ENCODE results near the gene SEMA5A. TPM values are rescaled to one million over a fixed set of nuclear protein-coding genes. Genes with fewer than 3 reads are reported as not detected.

Gene SEMA5A
- total RNA-seq, 1 experiment from 2014 or later, result 0.15 TPM

DNA sequence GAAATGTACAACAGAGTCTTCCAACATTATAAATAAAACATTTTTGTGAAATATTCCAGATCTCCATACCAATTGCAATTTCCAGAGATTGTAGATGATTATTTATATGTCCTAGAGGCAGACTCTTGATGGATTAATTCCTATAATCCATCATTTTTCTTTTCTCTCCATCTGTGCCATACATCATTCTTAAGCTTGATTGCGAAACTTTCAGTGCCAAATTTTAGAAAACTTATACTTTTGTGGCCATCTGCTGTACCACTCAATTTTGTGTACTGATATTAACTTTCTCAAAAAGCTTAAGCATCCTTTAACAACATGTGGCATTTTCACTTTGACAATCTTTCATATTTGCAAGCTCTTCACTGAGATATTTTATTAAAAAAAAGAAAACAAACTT, 446.9 kb downstream of the SEMA5A start:
- no TSS peak for BruUV-seq (replicated peaks)

DNA sequence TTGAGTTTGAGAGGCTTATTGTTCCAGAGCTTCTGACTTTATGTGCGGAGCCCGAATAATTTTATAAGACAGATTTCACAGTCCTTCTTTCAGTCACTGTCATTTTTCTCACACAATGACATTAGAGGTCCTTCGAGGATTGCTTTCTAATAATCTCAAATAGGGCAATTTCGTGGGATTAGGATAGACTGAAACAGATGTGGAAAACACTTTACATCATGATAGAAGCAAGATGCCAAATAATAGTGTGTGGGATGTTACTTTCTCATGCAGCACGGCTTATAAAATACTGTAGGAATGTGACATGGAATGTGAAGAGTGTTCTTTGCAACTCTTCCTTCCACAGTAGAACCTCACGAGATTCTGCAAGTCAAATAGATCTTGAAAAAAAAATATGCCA, 451.3 kb downstream of the SEMA5A start:
- POLR2A ChIA-PET, result no interaction called here
- Histone ChIP-seq H3K27me3 (ENCODE audit: control insufficient read depth, insufficient read depth, low read length) (no peaks in the 10 kb centered on the region), H3K27ac (ENCODE audit: low read length) (no peak overlapping the region), H3K9me3 (ENCODE audit: control insufficient read depth, insufficient read depth, low read depth, low read length) (no peaks in the 10 kb centered on the region), H3K36me3 (ENCODE audit: control insufficient read depth, insufficient read depth, low read length) (no peaks in the 10 kb centered on the region), H3K4me3 (ENCODE audit: low read depth in 2 of 2, low read length in 2 of 2) (no peak overlapping the region), H3K4me1 (ENCODE audit: control insufficient read depth, insufficient read depth, low read length) (no peaks in the 10 kb centered on the region)
- intact Hi-C loops (cut with micrococcal nuclease; ENCODE audit: unreplicated experiment), result no loop called here
- CTCF ChIA-PET, result no interaction called here
- no TSS peak for BruUV-seq (replicated peaks)
- no peak for DNase-seq (ENCODE audit: low read depth, low spot score)
- ATAC-seq, result no peak
- in situ Hi-C loops (cut with HindIII; ENCODE audit: low pct_unique_long_range_greater_than_20kb, low sequenced_read_pairs), result no loop called here
- TF ChIP-seq TCF7L2 (IDR thresholded peaks at IDR 0.05; ENCODE audit: low read depth, low read length), result no peak
- TF ChIP-seq SIN3A (IDR thresholded peaks at IDR 0.05; ENCODE audit: borderline replicate concordance, insufficient read depth, low read depth, low read length), result no peak
- TF ChIP-seq POLR2AphosphoS5 (IDR thresholded peaks at IDR 0.05; ENCODE audit: low read depth, low read length), result no peak
- TF ChIP-seq, protein P1, sequence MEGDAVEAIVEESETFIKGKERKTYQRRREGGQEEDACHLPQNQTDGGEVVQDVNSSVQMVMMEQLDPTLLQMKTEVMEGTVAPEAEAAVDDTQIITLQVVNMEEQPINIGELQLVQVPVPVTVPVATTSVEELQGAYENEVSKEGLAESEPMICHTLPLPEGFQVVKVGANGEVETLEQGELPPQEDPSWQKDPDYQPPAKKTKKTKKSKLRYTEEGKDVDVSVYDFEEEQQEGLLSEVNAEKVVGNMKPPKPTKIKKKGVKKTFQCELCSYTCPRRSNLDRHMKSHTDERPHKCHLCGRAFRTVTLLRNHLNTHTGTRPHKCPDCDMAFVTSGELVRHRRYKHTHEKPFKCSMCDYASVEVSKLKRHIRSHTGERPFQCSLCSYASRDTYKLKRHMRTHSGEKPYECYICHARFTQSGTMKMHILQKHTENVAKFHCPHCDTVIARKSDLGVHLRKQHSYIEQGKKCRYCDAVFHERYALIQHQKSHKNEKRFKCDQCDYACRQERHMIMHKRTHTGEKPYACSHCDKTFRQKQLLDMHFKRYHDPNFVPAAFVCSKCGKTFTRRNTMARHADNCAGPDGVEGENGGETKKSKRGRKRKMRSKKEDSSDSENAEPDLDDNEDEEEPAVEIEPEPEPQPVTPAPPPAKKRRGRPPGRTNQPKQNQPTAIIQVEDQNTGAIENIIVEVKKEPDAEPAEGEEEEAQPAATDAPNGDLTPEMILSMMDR (IDR thresholded peaks at IDR 0.05), result no peak
- TF ChIP-seq, protein P2, sequence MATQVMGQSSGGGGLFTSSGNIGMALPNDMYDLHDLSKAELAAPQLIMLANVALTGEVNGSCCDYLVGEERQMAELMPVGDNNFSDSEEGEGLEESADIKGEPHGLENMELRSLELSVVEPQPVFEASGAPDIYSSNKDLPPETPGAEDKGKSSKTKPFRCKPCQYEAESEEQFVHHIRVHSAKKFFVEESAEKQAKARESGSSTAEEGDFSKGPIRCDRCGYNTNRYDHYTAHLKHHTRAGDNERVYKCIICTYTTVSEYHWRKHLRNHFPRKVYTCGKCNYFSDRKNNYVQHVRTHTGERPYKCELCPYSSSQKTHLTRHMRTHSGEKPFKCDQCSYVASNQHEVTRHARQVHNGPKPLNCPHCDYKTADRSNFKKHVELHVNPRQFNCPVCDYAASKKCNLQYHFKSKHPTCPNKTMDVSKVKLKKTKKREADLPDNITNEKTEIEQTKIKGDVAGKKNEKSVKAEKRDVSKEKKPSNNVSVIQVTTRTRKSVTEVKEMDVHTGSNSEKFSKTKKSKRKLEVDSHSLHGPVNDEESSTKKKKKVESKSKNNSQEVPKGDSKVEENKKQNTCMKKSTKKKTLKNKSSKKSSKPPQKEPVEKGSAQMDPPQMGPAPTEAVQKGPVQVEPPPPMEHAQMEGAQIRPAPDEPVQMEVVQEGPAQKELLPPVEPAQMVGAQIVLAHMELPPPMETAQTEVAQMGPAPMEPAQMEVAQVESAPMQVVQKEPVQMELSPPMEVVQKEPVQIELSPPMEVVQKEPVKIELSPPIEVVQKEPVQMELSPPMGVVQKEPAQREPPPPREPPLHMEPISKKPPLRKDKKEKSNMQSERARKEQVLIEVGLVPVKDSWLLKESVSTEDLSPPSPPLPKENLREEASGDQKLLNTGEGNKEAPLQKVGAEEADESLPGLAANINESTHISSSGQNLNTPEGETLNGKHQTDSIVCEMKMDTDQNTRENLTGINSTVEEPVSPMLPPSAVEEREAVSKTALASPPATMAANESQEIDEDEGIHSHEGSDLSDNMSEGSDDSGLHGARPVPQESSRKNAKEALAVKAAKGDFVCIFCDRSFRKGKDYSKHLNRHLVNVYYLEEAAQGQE (IDR thresholded peaks at IDR 0.05; ENCODE audit: insufficient read depth in 1 of 2, low read depth in 2 of 2, low read length in 1 of 2), result no peak

More for the DNA sequence above, 446.9 kb downstream of the SEMA5A start:
- no peak overlapping the region for H3K4me3 ChIP-seq (ENCODE audit: low read depth in 2 of 2, low read length in 2 of 2)
- POLR2A ChIA-PET, result no interaction called here
- CTCF ChIA-PET, result no interaction called here
- H3K27ac ChIP-seq (ENCODE audit: low read length), result no peak overlapping the region
- in situ Hi-C loops (cut with HindIII; ENCODE audit: low pct_unique_long_range_greater_than_20kb, low sequenced_read_pairs) (no loop called here), intact Hi-C loops (cut with micrococcal nuclease; ENCODE audit: unreplicated experiment) (no loop called here)
- H3K4me1 ChIP-seq (ENCODE audit: control insufficient read depth, insufficient read depth, low read length), result no peaks in the 10 kb centered on the region
- no peaks in the 10 kb centered on the region for H3K9me3 ChIP-seq (ENCODE audit: control insufficient read depth, insufficient read depth, low read depth, low read length)
- H3K36me3 ChIP-seq (ENCODE audit: control insufficient read depth, insufficient read depth, low read length), result no peaks in the 10 kb centered on the region
- ATAC-seq, result no peak
- DNase-seq (ENCODE audit: low read depth, low spot score), result no peak
- TF ChIP-seq, protein P1 (IDR thresholded peaks at IDR 0.05), result no peak
- TF ChIP-seq POLR2AphosphoS5 (IDR thresholded peaks at IDR 0.05; ENCODE audit: low read depth, low read length) (no peak), TCF7L2 (IDR thresholded peaks at IDR 0.05; ENCODE audit: low read depth, low read length) (no peak), SIN3A (IDR thresholded peaks at IDR 0.05; ENCODE audit: borderline replicate concordance, insufficient read depth, low read depth, low read length) (no peak)
- TF ChIP-seq, protein P2 (IDR thresholded peaks at IDR 0.05; ENCODE audit: insufficient read depth in 1 of 2, low read depth in 2 of 2, low read length in 1 of 2), result no peak
- no peaks in the 10 kb centered on the region for H3K27me3 ChIP-seq (ENCODE audit: control insufficient read depth, insufficient read depth, low read length)
